Measurements from ENCODE around the gene FBXL3. TPM values are rescaled to one million over a fixed set of nuclear protein-coding genes. Genes with fewer than 3 reads are reported as not detected.

Gene FBXL3
- total RNA-seq, result 10 to 100 TPM; 58.6 to 89.1 (median 80.0) TPM
- 65.3 TPM for total RNA-seq (2013)
- total RNA-seq, result 69.2 to 243 (median 146) reads per million in 29 experiments

GRCh38 chr13:77026861-77027621, at the start of gene FBXL3:
TSS of gene FBXL3 (minus strand) at chr13:77027159. CDS start at chr13:77021860, 5,299 bp downstream.
- peak; percentile 71 to 78 (median 74) for ATAC-seq (replicated peaks in 1 of 4)

GRCh38 chr13:77067519-77067918, 40.6 kb upstream of the FBXL3 start:
- 100% methylated on average over 2 of the region's 2 CpGs for WGBS (ENCODE audit: insufficient coverage)
- no peaks in the 10 kb centered on the region for H3K27me3 Mint-ChIP-seq
- peaks cover 8 to 58% of the 10 kb centered on the region in 2 donors for H3K36me3 ChIP-seq (ENCODE audit: control insufficient read depth in 2 of 2, extremely low read depth in 1 of 2, insufficient read depth in 1 of 2, low read length in 1 of 2)
- H3K27me3 ChIP-seq (replicated peaks in 1 of 2; ENCODE audit: control insufficient read depth in 2 of 2, extremely low read depth in 1 of 2, insufficient read depth in 2 of 2, low read length in 1 of 2), result no peaks in the 10 kb centered on the region
- H3K4me3 ChIP-seq (ENCODE audit: control insufficient read depth in 1 of 2, extremely low read depth in 1 of 2, low read length in 1 of 2), result no peak overlapping the region
- no peaks in the 10 kb centered on the region for H3K4me1 Mint-ChIP-seq
- no peak overlapping the region for H3K27ac ChIP-seq (ENCODE audit: low read length)
- POLR2A ChIA-PET, result no interaction called here
- CTCF ChIA-PET, result no interaction called here
- no peak overlapping the region for H3K27ac Mint-ChIP-seq
- no peaks in the 10 kb centered on the region for H3K9me3 Mint-ChIP-seq
- no peaks in the 10 kb centered on the region for H3K9me3 ChIP-seq
- no peaks in the 10 kb centered on the region for H3K4me1 ChIP-seq (ENCODE audit: control insufficient read depth in 1 of 2, extremely low read depth in 1 of 2, insufficient read depth in 2 of 2, low read length in 2 of 2)
- DNase-seq (no peak), ATAC-seq (replicated peaks in 1 of 4) (no peak)
- peaks cover 52% of the 10 kb centered on the region for H3K36me3 Mint-ChIP-seq
- H3K4me3 Mint-ChIP-seq, result no peak overlapping the region

More at GRCh38 chr13:77026861-77027621, at the start of gene FBXL3:
- no peaks in the 10 kb centered on the region for H3K9me3 Mint-ChIP-seq
- Histone ChIP-seq H3K4me3 (ENCODE audit: control insufficient read depth in 1 of 2, extremely low read depth in 1 of 2, low read length in 1 of 2) (peak within 1 kb of the TSS; percentile 59 to 80), H3K36me3 (ENCODE audit: control insufficient read depth in 2 of 2, extremely low read depth in 1 of 2, insufficient read depth in 1 of 2, low read length in 1 of 2) (peaks cover 0 to 4% of the 10 kb centered on the region in 2 donors), H3K9me3 (no peaks in the 10 kb centered on the region), H3K27me3 (replicated peaks in 1 of 2; ENCODE audit: control insufficient read depth in 2 of 2, extremely low read depth in 1 of 2, insufficient read depth in 2 of 2, low read length in 1 of 2) (no peaks in the 10 kb centered on the region), H3K27ac (ENCODE audit: low read length) (peak within 1 kb of the TSS; percentile 87), H3K4me1 (ENCODE audit: control insufficient read depth in 1 of 2, extremely low read depth in 1 of 2, insufficient read depth in 2 of 2, low read length in 2 of 2) (peaks cover 20 to 26% of the 10 kb centered on the region in 2 experiments)
- POLR2A ChIA-PET, result interaction anchor here (0.6 to 3.2 kb wide), 11 partner anchors 13 to 1486 kb away, joined by 3 to 48 read pairs (median 4); partner anchors contain the start of gene CLN5 (in 1 of the 2)
- peak; percentile 72 to 91 (median 80) for DNase-seq
- H3K36me3 Mint-ChIP-seq, result peaks cover 8% of the 10 kb centered on the region
- H3K4me3 Mint-ChIP-seq, result peak within 1 kb of the TSS; percentile 97 to 99 (median 97)
- H3K27me3 Mint-ChIP-seq, result no peaks in the 10 kb centered on the region
- WGBS (ENCODE audit: insufficient coverage), result under 1% methylated on average over 59 of the region's 74 CpGs
- CTCF ChIA-PET, result interaction anchor here in 1 of 2 donors (0.6 to 1.6 kb wide), 4 partner anchors 10 to 451 kb away, joined by 4 to 9 read pairs (median 6); no protein-coding TSS in a partner anchor
- H3K4me1 Mint-ChIP-seq, result peaks cover 51 to 58% (median 54%) of the 10 kb centered on the region in 3 donors
- H3K27ac Mint-ChIP-seq, result peak within 1 kb of the TSS; percentile 95 to 98

GRCh38 chr13:77065461-77066147, 38.6 kb upstream of the FBXL3 start:
- no peak overlapping the region for H3K4me3 ChIP-seq (ENCODE audit: control insufficient read depth in 1 of 2, extremely low read depth in 1 of 2, low read length in 1 of 2)
- Mint-ChIP-seq H3K27me3 (no peaks in the 10 kb centered on the region), H3K9me3 (no peaks in the 10 kb centered on the region), H3K36me3 (peaks cover 56% of the 10 kb centered on the region), H3K4me3 (no peak overlapping the region), H3K27ac (no peak overlapping the region), H3K4me1 (no peaks in the 10 kb centered on the region)
- DNase-seq (no peak), ATAC-seq (replicated peaks in 1 of 4) (no peak)
- peaks cover 8 to 77% of the 10 kb centered on the region in 2 donors for H3K36me3 ChIP-seq (ENCODE audit: control insufficient read depth in 2 of 2, extremely low read depth in 1 of 2, insufficient read depth in 1 of 2, low read length in 1 of 2)
- no peak overlapping the region for H3K27ac ChIP-seq (ENCODE audit: low read length)
- ChIA-PET CTCF (no interaction called here), POLR2A (no interaction called here)
- H3K9me3 ChIP-seq, result no peaks in the 10 kb centered on the region
- no peaks in the 10 kb centered on the region for H3K27me3 ChIP-seq (replicated peaks in 1 of 2; ENCODE audit: control insufficient read depth in 2 of 2, extremely low read depth in 1 of 2, insufficient read depth in 2 of 2, low read length in 1 of 2)
- H3K4me1 ChIP-seq (ENCODE audit: control insufficient read depth in 1 of 2, extremely low read depth in 1 of 2, insufficient read depth in 2 of 2, low read length in 2 of 2), result no peaks in the 10 kb centered on the region
- no CpG with 5 or more reads among the region's 5 CpGs for WGBS (ENCODE audit: insufficient coverage)

GRCh38 chr13:77062097-77062496, 35.1 kb upstream of the FBXL3 start:
- no peak for ATAC-seq (replicated peaks in 1 of 4)
- H3K36me3 Mint-ChIP-seq, result peaks cover 42% of the 10 kb centered on the region
- Histone ChIP-seq H3K9me3 (no peaks in the 10 kb centered on the region), H3K36me3 (ENCODE audit: control insufficient read depth in 2 of 2, extremely low read depth in 1 of 2, insufficient read depth in 1 of 2, low read length in 1 of 2) (peaks cover 0 to 80% of the 10 kb centered on the region in 2 donors), H3K4me3 (ENCODE audit: control insufficient read depth in 1 of 2, extremely low read depth in 1 of 2, low read length in 1 of 2) (no peak overlapping the region), H3K27me3 (replicated peaks in 1 of 2; ENCODE audit: control insufficient read depth in 2 of 2, extremely low read depth in 1 of 2, insufficient read depth in 2 of 2, low read length in 1 of 2) (no peaks in the 10 kb centered on the region), H3K4me1 (ENCODE audit: control insufficient read depth in 1 of 2, extremely low read depth in 1 of 2, insufficient read depth in 2 of 2, low read length in 2 of 2) (no peaks in the 10 kb centered on the region), H3K27ac (ENCODE audit: low read length) (no peak overlapping the region)
- WGBS (ENCODE audit: insufficient coverage), result no CpG with 5 or more reads among the region's 1 CpG
- no peaks in the 10 kb centered on the region for H3K4me1 Mint-ChIP-seq
- ChIA-PET POLR2A (no interaction called here), CTCF (no interaction called here)
- H3K27ac Mint-ChIP-seq, result no peak overlapping the region
- no peak for DNase-seq
- H3K27me3 Mint-ChIP-seq, result no peaks in the 10 kb centered on the region
- H3K9me3 Mint-ChIP-seq, result no peaks in the 10 kb centered on the region
- H3K4me3 Mint-ChIP-seq, result no peak overlapping the region

GRCh38 chr13:77061362-77061761, 34.4 kb upstream of the FBXL3 start:
- ATAC-seq (replicated peaks in 1 of 4), result no peak
- no peak for DNase-seq
- H3K36me3 Mint-ChIP-seq, result peaks cover 47% of the 10 kb centered on the region
- H3K4me3 ChIP-seq (ENCODE audit: control insufficient read depth in 1 of 2, extremely low read depth in 1 of 2, low read length in 1 of 2), result no peak overlapping the region
- no peaks in the 10 kb centered on the region for H3K4me1 ChIP-seq (ENCODE audit: control insufficient read depth in 1 of 2, extremely low read depth in 1 of 2, insufficient read depth in 2 of 2, low read length in 2 of 2)
- H3K36me3 ChIP-seq (ENCODE audit: control insufficient read depth in 2 of 2, extremely low read depth in 1 of 2, insufficient read depth in 1 of 2, low read length in 1 of 2), result peaks cover 0 to 84% of the 10 kb centered on the region in 2 donors
- no peaks in the 10 kb centered on the region for H3K27me3 ChIP-seq (replicated peaks in 1 of 2; ENCODE audit: control insufficient read depth in 2 of 2, extremely low read depth in 1 of 2, insufficient read depth in 2 of 2, low read length in 1 of 2)
- ChIA-PET POLR2A (no interaction called here), CTCF (interaction anchor here in 1 of 2 donors (0.6 kb wide), 1 partner anchor 91 kb away, joined by 3 read pairs; no protein-coding TSS in a partner anchor)
- no CpG with 5 or more reads among the region's 2 CpGs for WGBS (ENCODE audit: insufficient coverage)
- no peaks in the 10 kb centered on the region for H3K4me1 Mint-ChIP-seq
- no peak overlapping the region for H3K27ac Mint-ChIP-seq
- no peaks in the 10 kb centered on the region for H3K9me3 ChIP-seq
- no peaks in the 10 kb centered on the region for H3K27me3 Mint-ChIP-seq
- H3K9me3 Mint-ChIP-seq, result no peaks in the 10 kb centered on the region
- no peak overlapping the region for H3K4me3 Mint-ChIP-seq
- H3K27ac ChIP-seq (ENCODE audit: low read length), result no peak overlapping the region

GRCh38 chr13:77056886-77057285, 29.9 kb upstream of the FBXL3 start:
- Mint-ChIP-seq H3K9me3 (no peaks in the 10 kb centered on the region), H3K36me3 (peaks cover 50% of the 10 kb centered on the region), H3K27me3 (no peaks in the 10 kb centered on the region), H3K4me3 (no peak overlapping the region), H3K4me1 (peaks cover 0 to 4% (median 0%) of the 10 kb centered on the region in 3 donors), H3K27ac (no peak overlapping the region)
- no CpG with 5 or more reads among the region's 3 CpGs for WGBS (ENCODE audit: insufficient coverage)
- Histone ChIP-seq H3K4me3 (ENCODE audit: control insufficient read depth in 1 of 2, extremely low read depth in 1 of 2, low read length in 1 of 2) (no peak overlapping the region), H3K36me3 (ENCODE audit: control insufficient read depth in 2 of 2, extremely low read depth in 1 of 2, insufficient read depth in 1 of 2, low read length in 1 of 2) (peaks cover 0 to 81% of the 10 kb centered on the region in 2 donors), H3K27ac (ENCODE audit: low read length) (no peak overlapping the region), H3K4me1 (ENCODE audit: control insufficient read depth in 1 of 2, extremely low read depth in 1 of 2, insufficient read depth in 2 of 2, low read length in 2 of 2) (no peaks in the 10 kb centered on the region), H3K27me3 (replicated peaks in 1 of 2; ENCODE audit: control insufficient read depth in 2 of 2, extremely low read depth in 1 of 2, insufficient read depth in 2 of 2, low read length in 1 of 2) (no peaks in the 10 kb centered on the region), H3K9me3 (no peaks in the 10 kb centered on the region)
- ChIA-PET POLR2A (no interaction called here), CTCF (no interaction called here)
- ATAC-seq (replicated peaks in 1 of 4) (no peak), DNase-seq (no peak)
